Adipocyte (in vitro differentiated cells): ENCODE results near the gene LIMA1.

ENCODE experiments used
- DNase-seq: peaks from one replicate; pipeline ENCODE4 v3.0.0-alpha.2; 2015; ENCODE audit warnings: low read depth
- H3K27me3 ChIP-seq: replicated peaks from 2 replicates; pipeline ENCODE4 v1.7.0; 2013; ENCODE audit warnings: mild to moderate bottlenecking, low read length, moderate library complexity; ENCODE audit not compliant: control insufficient read depth, insufficient read depth
- H3K36me3 ChIP-seq: 2 replicates; pipeline ENCODE4 v1.7.0; 2013; ENCODE audit warnings: low read length, mild to moderate bottlenecking, moderate library complexity; ENCODE audit not compliant: control insufficient read depth, insufficient read depth, severe bottlenecking
- H3K4me1 ChIP-seq: 2 replicates; pipeline ENCODE4 v1.7.0; 2013; ENCODE audit warnings: mild to moderate bottlenecking, low read length, moderate library complexity; ENCODE audit not compliant: control insufficient read depth, insufficient read depth
- H3K4me3 ChIP-seq: 2 replicates; pipeline ENCODE4 v1.7.0; 2013; ENCODE audit warnings: mild to moderate bottlenecking, low read length, moderate library complexity
- H3K9ac ChIP-seq: 2 replicates; pipeline ENCODE4 v1.7.0; 2013; ENCODE audit warnings: mild to moderate bottlenecking, low read length, moderate library complexity
- H3K9me3 ChIP-seq: 2 replicates; pipeline ENCODE4 v1.7.0; 2013; ENCODE audit warnings: mild to moderate bottlenecking, low read length, moderate library complexity; ENCODE audit not compliant: control insufficient read depth

The LIMA1 gene

DNA sequence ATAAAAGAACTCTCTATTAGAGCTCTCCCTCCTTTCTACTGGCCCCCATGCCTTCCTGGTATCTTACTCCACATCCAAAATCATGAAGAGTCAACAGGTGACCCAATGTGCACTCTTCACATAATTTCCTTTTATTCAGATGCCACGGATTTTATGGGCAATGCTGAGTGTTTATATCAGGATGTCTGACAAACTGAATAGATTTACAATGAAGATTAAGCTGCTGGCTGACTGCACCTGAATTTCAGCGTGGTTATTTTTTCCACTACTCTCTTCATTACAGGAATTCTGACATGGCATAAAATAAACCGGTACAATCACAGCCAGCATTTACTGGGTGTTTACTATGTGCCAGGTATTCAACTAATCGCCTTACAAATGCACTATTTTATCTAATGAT lies 86.8 kb downstream of the LIMA1 start:
- H3K4me3 ChIP-seq, result no peak overlapping the region
- H3K9me3 ChIP-seq, result no peaks in the 10 kb centered on the region
- H3K27me3 ChIP-seq, result no peaks in the 10 kb centered on the region
- no peak for DNase-seq
- no peak overlapping the region for H3K9ac ChIP-seq
- peaks cover 87% of the 10 kb centered on the region for H3K36me3 ChIP-seq
- peaks cover 33% of the 10 kb centered on the region for H3K4me1 ChIP-seq

DNA sequence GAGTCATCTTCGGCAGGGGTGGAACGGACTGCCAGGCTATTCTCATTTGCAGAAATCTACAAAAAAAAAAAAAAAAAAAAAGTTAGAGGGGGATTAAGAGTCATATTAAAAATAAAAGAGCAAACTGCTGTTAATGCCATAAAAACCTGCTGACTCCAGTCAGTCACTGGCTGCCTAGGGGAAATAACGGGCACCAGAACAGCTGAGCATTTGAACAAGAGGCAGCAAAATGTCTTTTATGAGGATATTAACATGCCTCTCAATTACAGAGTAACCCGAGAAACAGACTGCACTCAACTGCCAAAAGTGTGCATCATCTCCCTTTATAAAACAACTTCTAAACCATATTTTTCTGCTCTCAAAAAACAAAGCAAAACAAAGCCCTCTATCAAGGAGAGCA lies 87.5 kb downstream of the LIMA1 start:
- peak overlapping the region; percentile 23 for H3K9ac ChIP-seq
- DNase-seq, result no peak
- no peaks in the 10 kb centered on the region for H3K9me3 ChIP-seq
- peaks cover 27% of the 10 kb centered on the region for H3K4me1 ChIP-seq
- H3K27me3 ChIP-seq, result no peaks in the 10 kb centered on the region
- H3K36me3 ChIP-seq, result peaks cover 86% of the 10 kb centered on the region
- no peak overlapping the region for H3K4me3 ChIP-seq

DNA sequence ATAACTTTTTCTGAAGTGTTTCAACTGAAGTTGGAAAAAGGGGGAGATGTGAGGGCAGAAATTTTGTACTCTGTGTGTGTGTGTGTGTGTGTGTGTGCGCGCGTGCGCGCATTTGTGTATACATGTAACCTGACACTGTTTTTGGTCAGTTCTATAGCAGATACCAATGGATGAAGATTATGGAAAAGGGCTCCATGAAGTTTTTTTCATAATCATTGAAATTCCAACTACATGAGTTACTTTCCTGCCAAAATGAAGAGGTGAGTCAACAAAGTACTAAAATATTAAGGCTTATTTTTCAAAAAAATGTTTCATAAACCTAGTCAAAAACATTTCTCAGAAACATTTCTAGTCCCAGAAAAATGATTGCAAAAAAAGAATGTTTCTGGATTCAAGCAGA lies 90.4 kb downstream of the LIMA1 start:
- Histone ChIP-seq H3K9me3 (no peaks in the 10 kb centered on the region), H3K27me3 (no peaks in the 10 kb centered on the region), H3K9ac (peak overlapping the region; percentile 38), H3K36me3 (peaks cover 82% of the 10 kb centered on the region), H3K4me1 (peaks cover 39% of the 10 kb centered on the region), H3K4me3 (no peak overlapping the region)
- peak; percentile 57 for DNase-seq

DNA sequence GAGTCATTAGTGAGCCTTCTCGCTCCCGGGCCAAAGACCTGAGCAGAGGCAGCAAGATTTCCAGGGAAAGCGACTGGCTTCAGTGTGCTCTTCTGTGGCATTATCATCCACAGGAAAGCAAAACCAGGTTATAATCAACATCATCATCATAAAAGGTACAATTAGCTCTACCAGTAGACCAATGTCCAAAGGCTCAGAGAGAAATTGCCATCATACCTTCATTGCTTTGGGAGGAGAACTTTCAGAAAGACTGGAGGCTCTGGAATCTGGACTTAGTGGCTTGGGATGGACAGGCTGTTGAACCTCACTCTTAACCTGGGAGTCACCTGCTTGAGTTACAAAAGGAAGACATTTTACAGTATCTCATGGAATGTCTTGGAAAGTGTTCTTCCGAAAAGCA lies 91.1 kb downstream of the LIMA1 start:
- H3K36me3 ChIP-seq, result peaks cover 79% of the 10 kb centered on the region
- no peak overlapping the region for H3K4me3 ChIP-seq
- no peak for DNase-seq
- no peak overlapping the region for H3K9ac ChIP-seq
- no peaks in the 10 kb centered on the region for H3K9me3 ChIP-seq
- no peaks in the 10 kb centered on the region for H3K27me3 ChIP-seq
- peaks cover 42% of the 10 kb centered on the region for H3K4me1 ChIP-seq

DNA sequence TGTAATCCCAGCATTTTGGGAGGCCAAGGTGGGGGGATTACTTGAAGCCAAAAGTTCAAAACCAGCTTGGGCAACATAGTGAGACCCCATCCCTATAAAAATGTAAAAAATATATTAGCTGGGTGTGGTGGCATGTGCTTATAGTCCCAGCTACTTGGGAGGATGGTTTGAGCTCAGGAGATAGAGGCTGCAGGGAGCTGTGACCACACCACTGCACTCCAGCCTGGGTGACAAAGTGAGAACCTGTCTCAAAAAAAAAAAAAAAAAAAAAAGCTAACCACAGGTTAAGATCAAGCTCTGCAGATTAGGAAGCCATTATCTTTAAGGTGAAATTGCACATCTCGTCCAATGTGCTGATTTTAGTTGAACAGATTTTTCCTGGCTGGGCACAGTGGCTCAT lies 92.5 kb downstream of the LIMA1 start:
- Histone ChIP-seq H3K4me1 (peaks cover 47% of the 10 kb centered on the region), H3K9ac (no peak overlapping the region), H3K27me3 (no peaks in the 10 kb centered on the region), H3K9me3 (no peaks in the 10 kb centered on the region), H3K36me3 (peaks cover 68% of the 10 kb centered on the region), H3K4me3 (no peak overlapping the region)
- DNase-seq, result no peak

DNA sequence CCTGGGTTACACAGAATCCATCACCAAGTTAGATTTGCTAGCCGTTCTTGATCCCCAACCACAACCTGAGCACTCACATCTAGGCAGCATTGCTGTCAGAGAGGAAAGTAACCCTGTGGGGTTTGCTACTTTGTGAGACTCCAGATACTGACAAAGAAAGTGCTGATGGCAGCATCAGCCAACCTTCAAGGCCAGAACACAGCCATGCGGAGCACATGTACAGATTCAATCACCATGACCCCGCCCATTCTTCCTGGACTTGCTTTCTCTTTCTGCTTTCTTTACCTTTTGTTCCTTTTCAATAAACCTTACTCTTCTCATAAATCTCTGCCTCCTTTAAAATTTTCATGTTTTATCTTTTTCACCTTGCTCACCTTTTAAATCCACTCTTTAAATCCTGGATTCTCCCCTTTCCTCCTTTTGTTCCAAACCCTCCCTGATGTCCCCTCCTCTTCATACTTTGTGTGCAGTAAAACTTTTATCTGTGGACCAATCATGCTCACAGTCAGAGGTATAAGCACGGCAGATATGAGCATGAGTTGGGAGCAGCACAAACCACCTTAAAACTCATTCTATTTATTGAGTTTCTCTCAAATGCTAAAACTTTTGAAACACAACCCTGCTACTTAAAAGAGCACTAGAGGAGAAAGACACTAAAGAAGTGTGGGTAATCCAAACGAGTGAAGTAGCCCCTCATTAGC lies 94.3 kb downstream of the LIMA1 start:
- Histone ChIP-seq H3K36me3 (peaks cover 62% of the 10 kb centered on the region), H3K4me1 (peaks cover 57% of the 10 kb centered on the region), H3K4me3 (no peak overlapping the region), H3K27me3 (no peaks in the 10 kb centered on the region), H3K9me3 (no peaks in the 10 kb centered on the region), H3K9ac (peak overlapping the region; percentile 43)
- DNase-seq, result no peak

DNA sequence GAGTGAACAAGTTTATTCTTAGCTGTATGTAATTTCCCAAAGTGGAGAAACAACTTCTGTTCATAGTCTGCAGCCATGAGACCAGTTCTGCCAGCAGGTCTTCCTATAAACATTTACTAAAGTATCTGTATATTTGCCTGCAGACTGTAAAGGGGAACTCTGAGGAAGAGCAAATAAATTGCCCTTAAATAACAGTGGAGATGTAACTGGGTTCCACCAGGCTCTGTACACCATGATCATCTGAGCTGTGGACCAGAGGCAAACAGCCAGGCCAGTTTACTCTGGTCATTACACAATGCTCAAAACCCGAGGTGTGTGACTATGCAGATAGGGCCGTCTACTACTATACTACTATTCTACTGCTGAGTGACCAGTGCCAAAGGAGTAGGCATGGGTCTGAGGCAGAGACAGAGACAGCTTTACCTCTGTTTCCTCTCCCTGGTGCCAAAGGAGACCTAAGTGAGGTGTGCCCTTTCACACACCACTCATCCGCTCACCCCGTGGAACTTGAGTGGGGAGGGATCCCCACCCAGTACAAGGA lies 95.0 kb downstream of the LIMA1 start:
- Histone ChIP-seq H3K36me3 (peaks cover 67% of the 10 kb centered on the region), H3K4me3 (no peak overlapping the region), H3K27me3 (no peaks in the 10 kb centered on the region), H3K9ac (peak overlapping the region; percentile 82), H3K4me1 (peaks cover 63% of the 10 kb centered on the region), H3K9me3 (no peaks in the 10 kb centered on the region)
- no peak for DNase-seq

DNA sequence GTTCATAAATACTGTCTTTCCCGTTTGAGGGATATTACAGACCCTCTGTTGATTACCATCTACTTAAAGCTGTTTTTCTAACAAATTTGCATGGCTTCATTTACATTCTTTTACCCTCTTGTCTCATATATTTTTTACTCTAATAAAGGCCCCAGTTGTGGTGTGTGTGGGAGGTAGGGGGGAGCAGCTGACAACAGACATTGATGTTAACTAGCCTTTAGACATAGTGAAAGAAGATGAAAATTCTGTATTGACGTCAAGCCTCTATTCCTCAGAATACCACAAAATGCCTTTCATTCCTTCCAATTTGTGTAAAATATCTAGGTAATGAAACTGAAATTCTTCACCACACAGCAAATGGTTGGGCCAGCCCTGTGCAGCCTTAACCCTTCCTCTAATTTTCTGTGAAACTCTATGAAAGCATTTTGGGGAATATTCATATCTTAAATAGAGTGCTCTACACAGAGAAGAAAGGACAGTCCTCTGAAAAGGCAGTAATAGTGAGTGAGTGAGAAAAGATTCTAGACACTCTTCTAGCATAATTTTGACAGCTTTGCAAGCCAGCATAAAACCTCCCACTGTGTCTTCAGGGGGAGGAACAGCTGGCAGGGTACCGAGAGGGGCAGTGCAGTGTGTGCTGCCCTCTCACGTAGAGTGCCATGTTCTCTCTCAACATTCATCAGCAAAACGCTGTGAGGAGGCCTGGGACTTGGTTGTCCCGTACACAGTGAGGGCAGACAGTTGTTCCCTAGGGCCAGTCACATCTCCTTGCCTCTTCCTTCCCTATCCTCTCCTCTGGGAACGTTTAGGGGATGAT lies 96.0 kb downstream of the LIMA1 start:
- Histone ChIP-seq H3K9ac (peak overlapping the region; percentile 82), H3K4me1 (peaks cover 63% of the 10 kb centered on the region), H3K36me3 (peaks cover 68% of the 10 kb centered on the region), H3K27me3 (no peaks in the 10 kb centered on the region), H3K4me3 (peak overlapping the region; percentile 60), H3K9me3 (no peaks in the 10 kb centered on the region)
- DNase-seq, result peak; percentile 88

DNA sequence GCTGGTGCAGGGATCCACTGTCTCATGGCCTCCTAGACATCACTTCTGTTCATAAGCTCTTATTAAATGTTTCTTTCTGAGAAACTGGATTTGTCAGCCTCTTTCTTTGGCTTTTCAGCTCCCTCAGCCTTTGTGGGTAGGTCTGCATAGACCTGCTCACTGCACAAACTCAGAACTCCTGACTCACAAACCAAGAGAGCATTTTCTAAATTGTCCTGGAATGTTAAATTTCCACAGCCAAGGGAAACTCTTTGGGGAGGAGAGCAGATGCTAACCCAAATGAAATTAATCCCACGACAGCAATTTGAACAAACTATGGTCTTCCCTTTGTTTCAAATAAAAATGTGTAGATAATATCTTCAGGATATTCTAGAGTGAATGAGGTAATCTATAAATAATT lies 96.6 kb downstream of the LIMA1 start:
- DNase-seq, result peak; percentile 66
- Histone ChIP-seq H3K4me3 (peak overlapping the region; percentile 60), H3K9ac (peak overlapping the region; percentile 82), H3K4me1 (peaks cover 66% of the 10 kb centered on the region), H3K9me3 (no peaks in the 10 kb centered on the region), H3K27me3 (no peaks in the 10 kb centered on the region), H3K36me3 (peaks cover 69% of the 10 kb centered on the region)

DNA sequence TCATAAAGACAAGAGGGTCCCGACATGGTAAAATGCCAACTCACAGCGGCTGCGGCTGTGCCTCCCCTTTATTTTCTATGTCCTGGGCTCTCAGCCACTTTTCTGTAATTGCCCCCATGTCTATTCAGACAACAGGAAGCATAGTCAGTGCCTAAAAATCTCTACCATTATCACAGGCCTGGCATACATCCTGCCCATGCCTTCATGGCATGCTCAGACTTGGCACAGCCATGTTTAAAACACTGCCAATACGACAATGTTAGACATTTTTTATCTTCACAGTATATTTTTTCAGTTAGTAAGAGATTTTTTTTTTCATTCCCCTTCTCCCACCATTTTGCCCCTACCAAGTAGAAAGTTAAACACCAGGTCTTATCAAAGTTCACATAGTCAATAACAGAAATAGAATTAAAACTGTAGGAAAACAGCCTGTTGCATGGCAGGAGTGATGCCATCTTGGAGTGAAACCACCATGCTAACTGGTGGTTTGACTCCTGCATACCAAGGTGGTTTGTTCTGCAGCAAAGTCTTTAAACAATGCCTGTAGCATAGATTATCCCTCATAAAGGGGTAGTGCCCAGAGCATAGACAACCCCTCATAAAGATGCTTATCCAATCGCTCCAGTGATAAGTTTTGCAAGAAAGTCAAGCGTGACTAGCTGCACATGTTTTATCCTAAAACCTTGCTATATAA lies 97.2 kb downstream of the LIMA1 start:
- peaks cover 71% of the 10 kb centered on the region for H3K36me3 ChIP-seq

DNA sequence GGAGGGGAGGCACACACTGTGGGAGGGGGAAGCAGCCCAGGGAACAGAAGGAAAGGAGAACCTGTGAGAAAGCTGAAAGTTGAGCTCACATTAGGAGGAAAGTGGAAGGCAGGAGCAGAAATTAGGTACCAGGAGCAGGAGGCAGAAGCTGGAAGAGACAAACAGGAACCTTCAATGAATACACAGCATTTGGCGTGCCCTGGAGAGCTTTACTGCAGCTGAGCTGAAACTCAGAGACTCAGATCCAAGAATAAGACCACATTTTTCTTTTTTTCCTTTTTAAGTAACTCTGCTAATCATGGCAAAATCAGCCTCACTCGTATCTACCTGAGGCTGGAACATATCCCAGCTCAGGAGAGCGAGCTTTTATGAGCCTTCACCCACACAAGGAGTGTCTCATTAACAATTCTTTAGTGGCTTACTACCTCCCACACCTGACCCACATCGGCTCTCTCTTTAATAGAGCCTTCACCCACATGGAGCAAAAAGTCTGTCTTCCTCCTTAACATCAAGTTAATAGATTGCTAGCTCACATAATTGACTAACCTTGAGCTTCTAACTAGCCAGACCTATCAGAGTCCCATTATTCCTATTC lies 97.9 kb downstream of the LIMA1 start:
- no peak for DNase-seq
- Histone ChIP-seq H3K4me1 (peaks cover 74% of the 10 kb centered on the region), H3K4me3 (no peak overlapping the region), H3K27me3 (no peaks in the 10 kb centered on the region), H3K36me3 (peaks cover 72% of the 10 kb centered on the region), H3K9ac (peak overlapping the region; percentile 15), H3K9me3 (no peaks in the 10 kb centered on the region)

More for the DNA sequence above, 97.2 kb downstream of the LIMA1 start:
- Histone ChIP-seq H3K4me3 (peak overlapping the region; percentile 4), H3K9me3 (no peaks in the 10 kb centered on the region), H3K9ac (peak overlapping the region; percentile 82), H3K4me1 (peaks cover 72% of the 10 kb centered on the region), H3K27me3 (no peaks in the 10 kb centered on the region)
- DNase-seq, result no peak
